ENCODE data around the gene ABITRAM. TPM values are rescaled to one million over a fixed set of nuclear protein-coding genes. Genes with fewer than 3 reads are reported as not detected.
"Not testable (repeated sequence)": the region's sequence is repeated elsewhere in the genome, so short reads cannot be mapped to it uniquely, and the experiment has no call there.

ABITRAM gene
- polyA plus RNA-seq, 1 experiment: 24.5 TPM

- TF ChIP-seq CTCF (IDR thresholded peaks at IDR 0.05; ENCODE audit: low read depth, low read length): no peak
- ChIA-PET POLR2A (no interaction called here), CTCF (no interaction called here)
- Histone ChIP-seq H3K9me3 (ENCODE audit: control insufficient read depth, insufficient read depth, low read length) (no peaks in the 10 kb centered on the region), H3K27me3 (ENCODE audit: control insufficient read depth, insufficient read depth, low read length) (no peaks in the 10 kb centered on the region), H3K4me3 (ENCODE audit: low read depth, low read length) (no peak overlapping the region), H3K27ac (ENCODE audit: low read depth, low read length) (no peak overlapping the region)
- DNase-seq (ENCODE audit: low read depth, low spot score): no peak
Measured at GRCh38 chr9:108894225-108894997, 39.8 kb upstream of the ABITRAM start.

- H3K9me3 ChIP-seq (ENCODE audit: control insufficient read depth, insufficient read depth, low read length): no peaks in the 10 kb centered on the region
- no peak for TF ChIP-seq CTCF (IDR thresholded peaks at IDR 0.05; ENCODE audit: low read depth, low read length)
- no peak for DNase-seq (ENCODE audit: low read depth, low spot score)
- H3K27ac ChIP-seq (ENCODE audit: low read depth, low read length): no peak overlapping the region
- POLR2A ChIA-PET: no interaction called here
- no peaks in the 10 kb centered on the region for H3K27me3 ChIP-seq (ENCODE audit: control insufficient read depth, insufficient read depth, low read length)
- no peak overlapping the region for H3K4me3 ChIP-seq (ENCODE audit: low read depth, low read length)
- CTCF ChIA-PET: no interaction called here
Measured at GRCh38 chr9:108897324-108898096, 36.7 kb upstream of the ABITRAM start.

GRCh38 chr9:108899023-108899695 lies 35.0 kb upstream of the ABITRAM start:
- CTCF ChIA-PET, POLR2A ChIA-PET: not testable (repeated sequence)

GRCh38 chr9:108900176-108900575 lies 34.0 kb upstream of the ABITRAM start:
- no peak for TF ChIP-seq CTCF (IDR thresholded peaks at IDR 0.05; ENCODE audit: low read depth, low read length)
- Histone ChIP-seq H3K27me3 (ENCODE audit: control insufficient read depth, insufficient read depth, low read length) (no peaks in the 10 kb centered on the region), H3K9me3 (ENCODE audit: control insufficient read depth, insufficient read depth, low read length) (no peaks in the 10 kb centered on the region), H3K27ac (ENCODE audit: low read depth, low read length) (no peak overlapping the region), H3K4me3 (ENCODE audit: low read depth, low read length) (no peak overlapping the region)
- POLR2A ChIA-PET: no interaction called here
- DNase-seq (ENCODE audit: low read depth, low spot score): no peak
- CTCF ChIA-PET: no interaction called here

More at GRCh38 chr9:108899023-108899695, 35.0 kb upstream of the ABITRAM start:
- H3K9me3 ChIP-seq (ENCODE audit: control insufficient read depth, insufficient read depth, low read length); DNase-seq (ENCODE audit: low read depth, low spot score); H3K27ac ChIP-seq (ENCODE audit: low read depth, low read length); H3K27me3 ChIP-seq (ENCODE audit: control insufficient read depth, insufficient read depth, low read length); H3K4me3 ChIP-seq (ENCODE audit: low read depth, low read length): not testable (repeated sequence)

- no peaks in the 10 kb centered on the region for H3K9me3 ChIP-seq (ENCODE audit: control insufficient read depth, insufficient read depth, low read length)
- POLR2A ChIA-PET: no interaction called here
- no peak for DNase-seq (ENCODE audit: low read depth, low spot score)
- TF ChIP-seq CTCF (IDR thresholded peaks at IDR 0.05; ENCODE audit: low read depth, low read length): no peak
- CTCF ChIA-PET: no interaction called here
- H3K27me3 ChIP-seq (ENCODE audit: control insufficient read depth, insufficient read depth, low read length): no peaks in the 10 kb centered on the region
- no peak overlapping the region for H3K27ac ChIP-seq (ENCODE audit: low read depth, low read length)
- no peak overlapping the region for H3K4me3 ChIP-seq (ENCODE audit: low read depth, low read length)
Measured at GRCh38 chr9:108903420-108904103, 30.6 kb upstream of the ABITRAM start.
